ENCODE results near the gene TOMM22. TPM values are rescaled to one million over a fixed set of nuclear protein-coding genes. Genes with fewer than 3 reads are reported as not detected.

The TOMM22 gene
- total RNA-seq, 1 donor from 2014 or later = 42.2 TPM

- no peak for DNase-seq
- Histone ChIP-seq H3K36me3 (peaks cover 99% of the 10 kb centered on the region), H3K27ac (no peak overlapping the region), H3K4me3 (no peak overlapping the region), H3K9me3 (no peaks in the 10 kb centered on the region), H3K4me1 (peaks cover 13% of the 10 kb centered on the region), H3K27me3 (ENCODE audit: low read depth) (no peaks in the 10 kb centered on the region)
- intact Hi-C loops (cut with DNase I) = no loop called here
- no peak for ATAC-seq
- TF ChIP-seq CTCF (IDR thresholded peaks at IDR 0.05) = no peak
Measured at GRCh38 chr22:38728871-38729796, 47.4 kb downstream of the TOMM22 start.

- H3K36me3 ChIP-seq = peaks cover 99% of the 10 kb centered on the region
- H3K9me3 ChIP-seq = no peaks in the 10 kb centered on the region
- H3K4me1 ChIP-seq = peaks cover 20% of the 10 kb centered on the region
- DNase-seq (no peak), ATAC-seq (no peak)
- no peak overlapping the region for H3K27ac ChIP-seq
- TF ChIP-seq CTCF (IDR thresholded peaks at IDR 0.05) = no peak
- intact Hi-C loops (cut with DNase I) = no loop called here
- H3K4me3 ChIP-seq = no peak overlapping the region
- H3K27me3 ChIP-seq (ENCODE audit: low read depth) = no peaks in the 10 kb centered on the region
Measured at GRCh38 chr22:38729946-38730345, 48.2 kb downstream of the TOMM22 start.

- peaks cover 99% of the 10 kb centered on the region for H3K36me3 ChIP-seq
- H3K9me3 ChIP-seq = no peaks in the 10 kb centered on the region
- intact Hi-C loops (cut with DNase I) = no loop called here
- TF ChIP-seq CTCF (IDR thresholded peaks at IDR 0.05) = no peak
- no peak for ATAC-seq
- no peak overlapping the region for H3K27ac ChIP-seq
- H3K27me3 ChIP-seq (ENCODE audit: low read depth) = no peaks in the 10 kb centered on the region
- H3K4me1 ChIP-seq = peaks cover 24% of the 10 kb centered on the region
- H3K4me3 ChIP-seq = no peak overlapping the region
- no peak for DNase-seq
Measured at GRCh38 chr22:38730411-38730871, 48.7 kb downstream of the TOMM22 start.

GRCh38 chr22:38731703-38732161 is 50.0 kb downstream of the TOMM22 start:
- Histone ChIP-seq H3K4me3 (no peak overlapping the region), H3K9me3 (no peaks in the 10 kb centered on the region), H3K27me3 (ENCODE audit: low read depth) (no peaks in the 10 kb centered on the region), H3K36me3 (peaks cover 99% of the 10 kb centered on the region), H3K4me1 (peaks cover 31% of the 10 kb centered on the region), H3K27ac (no peak overlapping the region)
- DNase-seq (no peak), ATAC-seq (no peak)
- TF ChIP-seq CTCF (IDR thresholded peaks at IDR 0.05) = no peak
- intact Hi-C loops (cut with DNase I) = no loop called here

GRCh38 chr22:38732251-38732815 is 50.6 kb downstream of the TOMM22 start:
- no peak for TF ChIP-seq CTCF (IDR thresholded peaks at IDR 0.05)
- no peak for DNase-seq
- Histone ChIP-seq H3K4me3 (no peak overlapping the region), H3K4me1 (peaks cover 31% of the 10 kb centered on the region), H3K27ac (peak overlapping the region; percentile 34), H3K36me3 (peaks cover 99% of the 10 kb centered on the region), H3K9me3 (no peaks in the 10 kb centered on the region), H3K27me3 (ENCODE audit: low read depth) (no peaks in the 10 kb centered on the region)
- intact Hi-C loops (cut with DNase I) = no loop called here
- ATAC-seq = no peak

Data from lower lobe of right lung (tissue), 2 donors.